GM12874 (cell line): ENCODE measurements around the gene NALCN.

Experiments
- TF ChIP-seq, protein P1 (sequence below): IDR thresholded peaks from 2 replicates; pipeline ENCODE4 v1.5.1; 2011; ENCODE audit warnings: low read depth, mild to moderate bottlenecking, control low read depth, low read length, moderate library complexity; ENCODE audit not compliant: insufficient read depth

NALCN gene

DNA sequence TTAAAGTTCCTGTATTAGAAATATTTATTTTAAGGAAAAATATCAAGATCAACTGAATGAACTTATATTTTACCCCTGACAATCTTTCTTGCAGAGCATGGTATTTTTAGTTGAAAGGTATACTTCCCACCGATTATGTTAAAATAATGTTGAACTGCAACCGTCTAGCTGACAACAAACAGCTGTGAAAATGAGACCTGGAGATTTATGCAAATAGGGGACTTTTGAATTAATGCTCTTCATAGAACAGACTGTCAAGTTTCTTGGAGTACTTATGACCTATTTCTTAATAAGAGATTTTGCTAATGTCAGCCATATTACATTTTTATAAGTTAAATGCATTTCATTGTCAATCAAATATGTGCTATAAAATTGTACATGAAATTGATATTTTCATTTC, 210.9 kb downstream of the NALCN start:
- TF ChIP-seq, protein P1, sequence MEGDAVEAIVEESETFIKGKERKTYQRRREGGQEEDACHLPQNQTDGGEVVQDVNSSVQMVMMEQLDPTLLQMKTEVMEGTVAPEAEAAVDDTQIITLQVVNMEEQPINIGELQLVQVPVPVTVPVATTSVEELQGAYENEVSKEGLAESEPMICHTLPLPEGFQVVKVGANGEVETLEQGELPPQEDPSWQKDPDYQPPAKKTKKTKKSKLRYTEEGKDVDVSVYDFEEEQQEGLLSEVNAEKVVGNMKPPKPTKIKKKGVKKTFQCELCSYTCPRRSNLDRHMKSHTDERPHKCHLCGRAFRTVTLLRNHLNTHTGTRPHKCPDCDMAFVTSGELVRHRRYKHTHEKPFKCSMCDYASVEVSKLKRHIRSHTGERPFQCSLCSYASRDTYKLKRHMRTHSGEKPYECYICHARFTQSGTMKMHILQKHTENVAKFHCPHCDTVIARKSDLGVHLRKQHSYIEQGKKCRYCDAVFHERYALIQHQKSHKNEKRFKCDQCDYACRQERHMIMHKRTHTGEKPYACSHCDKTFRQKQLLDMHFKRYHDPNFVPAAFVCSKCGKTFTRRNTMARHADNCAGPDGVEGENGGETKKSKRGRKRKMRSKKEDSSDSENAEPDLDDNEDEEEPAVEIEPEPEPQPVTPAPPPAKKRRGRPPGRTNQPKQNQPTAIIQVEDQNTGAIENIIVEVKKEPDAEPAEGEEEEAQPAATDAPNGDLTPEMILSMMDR, result no peak

DNA sequence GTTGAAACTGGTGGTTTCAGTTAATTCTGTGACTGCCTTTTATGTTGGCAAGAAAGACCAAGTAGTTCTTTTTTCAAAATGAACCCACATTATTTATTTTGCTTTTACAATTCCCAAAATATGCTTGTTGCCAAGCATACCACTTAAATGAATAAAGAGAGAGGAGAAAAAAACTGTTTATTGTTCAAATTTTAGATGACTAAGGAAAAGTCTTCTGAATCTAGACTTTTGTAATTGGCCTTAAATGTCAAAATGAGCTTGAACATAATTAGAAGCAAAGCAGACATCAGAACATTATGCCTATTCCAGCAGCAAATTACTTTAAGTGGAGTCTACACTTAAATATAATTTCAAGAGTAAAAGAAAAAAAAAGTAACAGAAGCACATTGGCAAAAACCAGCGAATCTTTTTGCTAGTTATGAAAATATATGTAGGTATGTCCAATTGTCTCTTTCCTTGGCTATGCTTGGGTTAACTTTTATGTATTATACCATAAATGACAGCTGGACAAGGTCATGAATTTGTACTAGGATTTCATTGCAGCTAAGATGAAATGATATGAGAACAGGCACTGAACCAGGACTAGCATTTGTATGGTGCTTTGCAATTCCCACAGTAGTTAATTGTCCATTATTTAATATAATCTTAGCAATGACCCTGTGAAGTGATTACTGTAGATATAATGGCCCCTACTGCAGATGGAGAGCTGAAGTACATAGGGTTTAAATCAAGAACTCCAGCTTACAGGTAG, 211.9 kb downstream of the NALCN start:
- TF ChIP-seq, protein P1, result no peak

DNA sequence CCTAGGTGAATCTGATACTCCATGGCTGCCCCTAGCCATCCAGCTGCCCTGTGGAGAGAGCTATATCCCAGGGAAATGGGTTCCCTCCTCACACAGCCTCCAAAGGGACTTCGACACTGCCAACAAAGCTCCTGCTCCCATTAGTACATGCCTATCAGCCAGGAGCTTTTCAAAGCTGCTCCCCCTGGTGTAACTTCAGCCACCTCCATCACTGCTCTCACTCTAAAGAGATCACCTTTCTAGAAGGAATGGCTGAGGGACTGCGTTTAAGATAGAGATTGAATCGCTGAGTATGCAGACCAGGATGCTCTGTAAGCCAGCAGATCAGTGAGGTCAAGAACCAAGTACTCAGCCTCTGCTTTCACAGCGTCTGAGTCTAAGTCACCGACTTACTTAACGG, 213.7 kb downstream of the NALCN start:
- TF ChIP-seq, protein P1, result no peak

DNA sequence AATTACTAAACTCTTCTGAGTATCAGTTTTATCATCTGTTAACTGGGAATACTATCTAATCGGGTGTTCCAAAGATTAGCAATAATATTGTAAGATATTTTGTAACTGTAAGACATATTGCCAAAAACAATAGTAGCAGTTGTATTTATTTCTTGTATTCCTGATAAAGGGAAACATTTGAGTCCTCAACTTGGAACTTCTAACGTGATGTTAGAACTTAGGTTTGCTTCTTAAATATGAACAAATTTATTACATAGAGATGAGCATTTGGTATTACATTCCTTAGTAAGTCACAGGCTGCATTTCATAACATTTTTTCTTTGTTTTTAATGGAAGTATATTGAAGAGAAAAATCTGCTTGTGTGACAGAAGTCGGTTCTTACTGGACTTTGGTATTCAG, 225.3 kb downstream of the NALCN start:
- TF ChIP-seq, protein P1, result no peak

DNA sequence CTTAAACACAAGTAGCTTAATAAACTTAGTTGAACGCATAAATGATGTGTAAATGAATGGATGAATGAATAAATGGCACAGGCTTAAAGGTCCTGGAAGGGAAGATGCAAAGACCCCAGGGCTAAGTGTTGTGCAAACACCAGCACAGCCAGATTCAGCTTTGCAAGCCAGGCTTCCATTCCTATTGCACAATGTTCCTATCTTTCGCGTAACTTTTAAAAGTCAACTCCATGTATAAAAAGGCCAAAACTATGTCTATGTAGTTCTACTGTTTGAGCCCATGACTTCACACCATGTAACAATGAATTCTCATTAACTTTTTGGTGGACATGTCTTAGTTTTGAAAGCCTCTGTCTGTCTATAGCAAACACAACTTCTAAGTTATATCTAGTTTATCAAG, 226.0 kb downstream of the NALCN start:
- TF ChIP-seq, protein P1, result no peak

DNA sequence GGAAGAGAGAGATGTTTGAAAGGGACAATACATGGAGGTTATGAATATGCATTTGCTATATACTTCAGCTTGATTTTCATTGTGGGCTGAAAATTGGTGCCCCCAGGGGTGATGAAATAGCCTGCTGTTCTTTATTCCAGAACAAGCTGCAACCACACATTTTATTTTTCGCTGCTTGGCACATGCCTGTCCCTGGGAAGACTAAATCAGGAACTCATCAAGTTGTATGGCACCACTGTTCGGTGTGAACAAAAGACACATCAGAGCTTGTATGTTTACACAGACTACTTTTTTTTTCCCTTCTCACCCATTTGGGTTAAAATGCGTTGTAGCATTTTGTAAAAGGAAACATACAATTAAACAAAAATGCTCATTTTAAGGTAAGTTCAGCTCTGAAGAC, 230.7 kb downstream of the NALCN start:
- TF ChIP-seq, protein P1, result no peak

DNA sequence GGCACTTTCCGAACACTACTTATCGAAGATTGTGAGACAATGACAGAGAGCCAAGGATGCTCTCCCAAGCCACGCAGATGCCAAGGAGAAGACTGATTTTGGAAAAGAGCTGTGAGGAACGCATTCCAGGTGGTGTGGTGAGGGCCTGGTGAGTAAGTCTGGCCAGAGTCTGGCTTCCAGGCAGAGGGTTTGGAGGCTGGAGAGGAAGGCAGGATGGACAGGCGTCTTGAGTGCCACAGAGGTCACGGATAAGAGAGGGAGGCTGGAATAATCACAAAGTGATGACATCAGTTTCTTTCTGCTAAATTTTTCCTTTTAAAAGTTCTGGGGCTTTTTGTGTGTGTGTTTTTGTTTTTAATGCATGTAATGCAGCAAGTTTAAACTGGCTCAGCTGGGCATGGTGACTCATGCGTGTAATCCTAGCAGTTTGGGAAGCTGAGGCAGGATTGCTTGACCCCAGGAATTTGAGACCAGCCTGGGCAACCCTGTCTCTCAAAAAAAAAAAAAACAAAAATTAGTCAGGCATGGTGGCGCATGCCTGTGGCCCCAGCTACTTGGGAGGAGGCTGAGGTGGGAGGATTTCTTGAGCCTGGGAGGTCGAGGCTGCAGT, 235.1 kb downstream of the NALCN start:
- TF ChIP-seq, protein P1, result no peak
